K562 (cell line): Measurements from ENCODE around the gene AFG1L. TPM values are rescaled to one million over a fixed set of nuclear protein-coding genes. Genes with fewer than 3 reads are reported as not detected.

ENCODE experiments used
- BRCA1 ChIP-seq, 2 experiments: fragments of 450-650 bp in 1 of 2; sonication (generic) in 1 of 2; formaldehyde crosslinking in 1 of 2; IDR thresholded peaks; 2 replicates each; pipeline versions ENCODE4 v1.5.0 to v1.6.1; 2017 to 2020; ENCODE audit warnings: mild to moderate bottlenecking in 1 of 2, missing genetic modification reagents in 1 of 2
- EP400 ChIP-seq: fragments of 450-650 bp; IDR thresholded peaks from 2 replicates; pipeline ENCODE4 v1.6.1; 2017; ENCODE audit warnings: antibody characterized with exemption, mild to moderate bottlenecking, moderate library complexity
- HES1 ChIP-seq: fragments of 450-650 bp; IDR thresholded peaks from 2 replicates; pipeline ENCODE4 v1.6.1; 2016; ENCODE audit warnings: low read depth, mild to moderate bottlenecking, moderate library complexity
- MEIS2 ChIP-seq: fragments of 450-650 bp; IDR thresholded peaks from 2 replicates; pipeline ENCODE4 v1.6.1; 2014; ENCODE audit warnings: mild to moderate bottlenecking; ENCODE audit not compliant: partially characterized antibody
- NCOA1 ChIP-seq: fragments of 450-650 bp; IDR thresholded peaks from 2 replicates; pipeline ENCODE4 v1.6.1; 2016; ENCODE audit warnings: low read depth
- NFIC ChIP-seq: fragments of 450-650 bp; IDR thresholded peaks from 2 replicates; pipeline ENCODE4 v1.6.1; 2017; ENCODE audit warnings: mild to moderate bottlenecking, inconsistent platforms
- PCBP2 ChIP-seq: fragments of 200-400 bp; formaldehyde crosslinking; IDR thresholded peaks from 2 replicates; pipeline ENCODE4 v1.6.1; 2018; ENCODE audit warnings: low read length, low read depth, mild to moderate bottlenecking, moderate library complexity; ENCODE audit not compliant: poor library complexity, severe bottlenecking
- POLR2B ChIP-seq: fragments of 450-650 bp; IDR thresholded peaks from 2 replicates; pipeline ENCODE4 v1.6.1; 2018; ENCODE audit warnings: low read depth; ENCODE audit not compliant: partially characterized antibody
- PRMT5 ChIP-seq: sonication (generic); formaldehyde crosslinking; IDR thresholded peaks from 2 replicates; pipeline ENCODE4 v1.5.0; 2020; ENCODE audit warnings: missing genetic modification reagents
- SMAD1 ChIP-seq: fragments of 150-350 bp; IDR thresholded peaks from 2 replicates; pipeline ENCODE4 v1.6.1; 2014; ENCODE audit warnings: low read length, low read depth; ENCODE audit not compliant: partially characterized antibody
- TEAD4 ChIP-seq, 2 experiments: sonication (generic) in 1 of 2; formaldehyde crosslinking in 1 of 2; IDR thresholded peaks; 2 replicates each; pipeline versions ENCODE4 v1.6.1 to v1.8.0; 2012 to 2022; ENCODE audit warnings: borderline replicate concordance in 1 of 2, inconsistent platforms in 1 of 2, low read length in 1 of 2, mild to moderate bottlenecking in 1 of 2, missing genetic modification reagents in 1 of 2
- THAP12 ChIP-seq: fragments of 250-450 bp; sonication (Bioruptor Pico); IDR thresholded peaks from 2 replicates; pipeline ENCODE4 v1.9.0; 2021; ENCODE audit warnings: mild to moderate bottlenecking, inconsistent platforms
- USF1 ChIP-seq: sonication (generic); formaldehyde crosslinking; IDR thresholded peaks from 2 replicates; pipeline ENCODE4 v1.9.0; 2022; ENCODE audit warnings: mild to moderate bottlenecking, missing genetic modification reagents
- ZBTB33 ChIP-seq: sonication (generic); formaldehyde crosslinking; IDR thresholded peaks from 2 replicates; pipeline ENCODE4 v1.8.1; 2023; ENCODE audit warnings: mild to moderate bottlenecking, missing genetic modification reagents
- ZNF175 ChIP-seq: fragments of 200-800 bp; sonication (Bioruptor generic); IDR thresholded peaks from 2 replicates; pipeline ENCODE4 v1.6.1; 2016; ENCODE audit warnings: low read depth, mild to moderate bottlenecking, missing genetic modification characterization, missing compliant biosample characterization
- ZNF395 ChIP-seq: fragments of 200-800 bp; sonication (Bioruptor generic); IDR thresholded peaks from 2 replicates; pipeline ENCODE4 v1.6.1; 2017; ENCODE audit warnings: missing genetic modification characterization, missing compliant biosample characterization
- ZNF436 ChIP-seq: fragments of 250-450, 450-650 bp; sonication (Bioruptor Pico); formaldehyde crosslinking; IDR thresholded peaks from 2 replicates; pipeline ENCODE4 v1.7.0; 2020; ENCODE audit warnings: mild to moderate bottlenecking
- polyA plus RNA-seq, 8 experiments: library from polyadenylated mRNA; depleted of rRNA in 4 of 8; stranded (reverse) in 5 of 8; unstranded in 3 of 8; fragments of >200 nt; fragmentation: Nextera tagmentation in 2 of 8; fragmentation: Illumina TruSeq in 1 of 8; extraction: Ambion mirVana in 2 of 8; extraction: Trizol in 1 of 8; gene quantifications; 2 replicates each; pipeline versions ENCODE4 v1.2.1 to v1.2.3, GENCODE V29; 2011 to 2014; ENCODE audit warnings: inconsistent platforms in 1 of 8, missing spikeins in 1 of 8
- total RNA-seq, 7 experiments: library from RNA; depleted of rRNA in 6 of 7; stranded (reverse); fragments of >200 nt in 6 of 7; fragmentation: Illumina TruSeq in 2 of 7; extraction: Trizol in 2 of 7; gene quantifications; 2 replicates each; pipeline versions ENCODE4 v1.2.1 to v1.2.3, GENCODE V29; 2011 to 2021; ENCODE audit warnings: low replicate concordance in 1 of 7

AFG1L gene
- total and polyA plus RNA-seq, 9 of the 15 experiments (the other 6 are each of a cell fraction or from before 2014, with no cell fraction given) = 2.2 to 15.5 (median 5.8) TPM

- TF ChIP-seq HES1 (peak; percentile 78), BRCA1 (IDR thresholded peaks at IDR 0.05) (no peak), BRCA1 (CRISPR knock-in tag; IDR thresholded peaks at IDR 0.05) (no peak), PCBP2 (no peak), POLR2B (no peak), USF1 (CRISPR knock-in tag) (peak; percentile 93), MEIS2 (peak; percentile 74), NCOA1 (peak; percentile 48; the same call in 1 of the 2 replicates), SMAD1 (peak; percentile 66), ZNF436 (CRISPR knock-in tag) (no peak), ZNF175 (CRISPR knock-in tag) (peak; percentile 44; the same call in 1 of the 2 replicates), NFIC (peak; percentile 66), ZNF395 (CRISPR knock-in tag) (peak; percentile 75), TEAD4 (IDR thresholded peaks at IDR 0.05; ENCODE audit: low read length) (peak; percentile 85), TEAD4 (CRISPR knock-in tag; IDR thresholded peaks at IDR 0.05; ENCODE audit: borderline replicate concordance) (no peak), PRMT5 (CRISPR knock-in tag) (no peak), ZBTB33 (CRISPR knock-in tag) (no peak), EP400 (peak; percentile 74), THAP12 (no peak)
Measured at GRCh38 chr6:108562503-108562993, 267.7 kb downstream of the AFG1L start (continued).
